K562 (cell line): Measurements from ENCODE around the gene DNAAF3. TPM values are rescaled to one million over a fixed set of nuclear protein-coding genes. Genes with fewer than 3 reads are reported as not detected.

Experiments used
- CSDE1 ChIP-seq, 2 experiments: fragments of 450-650 bp; IDR thresholded peaks; 2 replicates each; pipeline ENCODE4 v1.6.1; 2016; ENCODE audit warnings: mild to moderate bottlenecking in 1 of 2
- DNMT1 ChIP-seq: fragments of 450-650 bp; IDR thresholded peaks from 2 replicates; pipeline ENCODE4 v1.6.1; 2016; ENCODE audit warnings: antibody characterized with exemption, mild to moderate bottlenecking
- GATAD2B ChIP-seq: fragments of 450-650 bp; IDR thresholded peaks from 2 replicates; pipeline ENCODE4 v1.6.1; 2017; ENCODE audit warnings: mild to moderate bottlenecking, borderline replicate concordance
- MCM7 ChIP-seq, 2 experiments: fragments of 450-650 bp; IDR thresholded peaks; 2 replicates each; pipeline ENCODE4 v1.6.1; 2016 to 2018
- NR3C1 ChIP-seq: sonication (generic); formaldehyde crosslinking; IDR thresholded peaks from 2 replicates; pipeline ENCODE4 v1.8.1; 2022; ENCODE audit warnings: missing genetic modification reagents
- POLR2B ChIP-seq: fragments of 450-650 bp; IDR thresholded peaks from 2 replicates; pipeline ENCODE4 v1.6.1; 2018; ENCODE audit warnings: low read depth; ENCODE audit not compliant: partially characterized antibody
- POLR3G ChIP-seq: IDR thresholded peaks from 2 replicates; pipeline ENCODE4 v1.6.1; 2011; ENCODE audit not compliant: insufficient read length, insufficient replicate concordance; ENCODE audit errors: extremely low read depth
- RBM17 ChIP-seq: fragments of 200-400 bp; formaldehyde crosslinking; IDR thresholded peaks from 2 replicates; pipeline ENCODE4 v1.6.1; 2017; ENCODE audit warnings: low read depth, mild to moderate bottlenecking, low read length, borderline replicate concordance
- TCFL5 ChIP-seq: fragments of 250-450 bp; sonication (Bioruptor Pico); conservative IDR thresholded peaks from 2 replicates; pipeline ENCODE4 v1.6.1; 2021; ENCODE audit warnings: mild to moderate bottlenecking, moderate library complexity, matching md5 sums
- ZNF12 ChIP-seq: sonication (generic); formaldehyde crosslinking; IDR thresholded peaks from 2 replicates; pipeline ENCODE4 v1.4.0; 2020; ENCODE audit warnings: mild to moderate bottlenecking, missing genetic modification reagents
- polyA plus RNA-seq, 8 experiments: library from polyadenylated mRNA; depleted of rRNA in 4 of 8; stranded (reverse) in 5 of 8; unstranded in 3 of 8; fragments of >200 nt; fragmentation: Nextera tagmentation in 2 of 8; fragmentation: Illumina TruSeq in 1 of 8; extraction: Ambion mirVana in 2 of 8; extraction: Trizol in 1 of 8; gene quantifications; 2 replicates each; pipeline versions ENCODE4 v1.2.1 to v1.2.3, GENCODE V29; 2011 to 2014; ENCODE audit warnings: inconsistent platforms in 1 of 8, missing spikeins in 1 of 8
- total RNA-seq, 7 experiments: library from RNA; depleted of rRNA in 6 of 7; stranded (reverse); fragments of >200 nt in 6 of 7; fragmentation: Illumina TruSeq in 2 of 7; extraction: Trizol in 2 of 7; gene quantifications; 2 replicates each; pipeline versions ENCODE4 v1.2.1 to v1.2.3, GENCODE V29; 2011 to 2021; ENCODE audit warnings: low replicate concordance in 1 of 7
- TF ChIP-seq, protein P1 (sequence below): fragments of 200-800 bp; sonication (Bioruptor generic); IDR thresholded peaks from 2 replicates; pipeline ENCODE4 v1.6.1; 2016; ENCODE audit warnings: missing genetic modification characterization, missing compliant biosample characterization
- TF ChIP-seq, protein P2 (sequence below): fragments of 450-650 bp; IDR thresholded peaks from one replicate; pipeline ENCODE4 v1.6.1; 2018; ENCODE audit warnings: mild to moderate bottlenecking, moderate library complexity; ENCODE audit not compliant: partially characterized antibody
- TF ChIP-seq, protein P3 (sequence below), 2 experiments: IDR thresholded peaks; 2 replicates each; pipeline ENCODE4 v1.6.1; 2011; ENCODE audit warnings: borderline replicate concordance in 1 of 2, control low read depth in 1 of 2, low read depth in 1 of 2, low read length in 1 of 2, mild to moderate bottlenecking in 1 of 2, mixed read lengths in 1 of 2, moderate library complexity in 1 of 2; ENCODE audit not compliant: insufficient read depth in 1 of 2, insufficient read length in 1 of 2, poor library complexity in 1 of 2, severe bottlenecking in 1 of 2; ENCODE audit errors: extremely low read depth in 1 of 2

DNAAF3 gene
- total and polyA plus RNA-seq, 9 of the 15 experiments (the other 6 are each of a cell fraction or from before 2014, with no cell fraction given): 21.6 to 61.5 (median 43.0) TPM

DNA sequence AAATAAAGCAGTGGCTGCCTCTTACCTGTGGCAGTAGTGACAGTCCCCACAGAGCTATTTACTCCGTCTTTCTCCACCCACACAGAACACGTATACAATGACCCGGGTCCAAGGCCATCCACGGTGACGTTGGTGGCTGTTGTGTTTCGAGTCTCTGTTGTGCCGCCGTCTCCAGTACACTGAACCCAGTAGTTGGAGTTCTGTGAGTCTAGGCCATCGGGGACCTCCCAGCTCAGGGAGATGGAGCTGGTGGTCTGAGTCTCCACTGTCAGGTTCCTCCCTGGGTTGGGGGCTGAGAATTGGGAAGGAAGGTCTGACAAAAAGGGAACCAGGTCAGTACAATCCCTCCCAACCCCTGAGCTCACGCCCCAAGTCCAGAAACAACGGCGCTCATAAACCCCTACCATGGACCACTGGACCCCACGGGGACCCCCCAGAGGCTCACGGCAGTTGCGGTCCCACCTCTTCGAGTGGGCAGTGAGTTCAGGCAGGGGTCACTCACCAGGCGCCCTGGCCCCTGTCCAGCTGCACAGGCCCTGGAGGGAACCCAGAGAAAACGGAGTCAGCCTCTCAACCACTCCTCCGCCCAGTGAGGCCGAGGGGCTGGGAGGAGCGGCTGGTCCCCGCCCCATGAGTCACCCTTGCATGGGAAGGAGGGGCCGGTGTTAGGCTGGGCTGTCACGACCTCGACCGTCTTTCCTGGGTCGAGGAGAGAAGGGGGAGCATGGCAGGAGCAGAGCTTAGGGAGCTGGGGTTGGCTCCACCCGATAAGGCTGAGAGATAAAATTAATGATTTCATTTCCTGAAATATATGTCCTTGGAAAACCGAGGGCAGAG is 40.5 kb upstream of the DNAAF3 start (continued):
- no peak for TF ChIP-seq TCFL5
- no peak; the same call in 1 of the 2 replicates for TF ChIP-seq GATAD2B
- peak; percentile 87 for TF ChIP-seq POLR2B
- peak; percentile 85; the same call in 1 of the 2 replicates for TF ChIP-seq ZNF12 (CRISPR knock-in tag)
- TF ChIP-seq POLR3G: no peak
- TF ChIP-seq, protein P1, sequence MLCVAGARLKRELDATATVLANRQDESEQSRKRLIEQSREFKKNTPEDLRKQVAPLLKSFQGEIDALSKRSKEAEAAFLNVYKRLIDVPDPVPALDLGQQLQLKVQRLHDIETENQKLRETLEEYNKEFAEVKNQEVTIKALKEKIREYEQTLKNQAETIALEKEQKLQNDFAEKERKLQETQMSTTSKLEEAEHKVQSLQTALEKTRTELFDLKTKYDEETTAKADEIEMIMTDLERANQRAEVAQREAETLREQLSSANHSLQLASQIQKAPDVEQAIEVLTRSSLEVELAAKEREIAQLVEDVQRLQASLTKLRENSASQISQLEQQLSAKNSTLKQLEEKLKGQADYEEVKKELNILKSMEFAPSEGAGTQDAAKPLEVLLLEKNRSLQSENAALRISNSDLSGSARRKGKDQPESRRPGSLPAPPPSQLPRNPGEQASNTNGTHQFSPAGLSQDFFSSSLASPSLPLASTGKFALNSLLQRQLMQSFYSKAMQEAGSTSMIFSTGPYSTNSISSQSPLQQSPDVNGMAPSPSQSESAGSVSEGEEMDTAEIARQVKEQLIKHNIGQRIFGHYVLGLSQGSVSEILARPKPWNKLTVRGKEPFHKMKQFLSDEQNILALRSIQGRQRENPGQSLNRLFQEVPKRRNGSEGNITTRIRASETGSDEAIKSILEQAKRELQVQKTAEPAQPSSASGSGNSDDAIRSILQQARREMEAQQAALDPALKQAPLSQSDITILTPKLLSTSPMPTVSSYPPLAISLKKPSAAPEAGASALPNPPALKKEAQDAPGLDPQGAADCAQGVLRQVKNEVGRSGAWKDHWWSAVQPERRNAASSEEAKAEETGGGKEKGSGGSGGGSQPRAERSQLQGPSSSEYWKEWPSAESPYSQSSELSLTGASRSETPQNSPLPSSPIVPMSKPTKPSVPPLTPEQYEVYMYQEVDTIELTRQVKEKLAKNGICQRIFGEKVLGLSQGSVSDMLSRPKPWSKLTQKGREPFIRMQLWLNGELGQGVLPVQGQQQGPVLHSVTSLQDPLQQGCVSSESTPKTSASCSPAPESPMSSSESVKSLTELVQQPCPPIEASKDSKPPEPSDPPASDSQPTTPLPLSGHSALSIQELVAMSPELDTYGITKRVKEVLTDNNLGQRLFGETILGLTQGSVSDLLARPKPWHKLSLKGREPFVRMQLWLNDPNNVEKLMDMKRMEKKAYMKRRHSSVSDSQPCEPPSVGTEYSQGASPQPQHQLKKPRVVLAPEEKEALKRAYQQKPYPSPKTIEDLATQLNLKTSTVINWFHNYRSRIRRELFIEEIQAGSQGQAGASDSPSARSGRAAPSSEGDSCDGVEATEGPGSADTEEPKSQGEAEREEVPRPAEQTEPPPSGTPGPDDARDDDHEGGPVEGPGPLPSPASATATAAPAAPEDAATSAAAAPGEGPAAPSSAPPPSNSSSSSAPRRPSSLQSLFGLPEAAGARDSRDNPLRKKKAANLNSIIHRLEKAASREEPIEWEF (CRISPR knock-in tag): no peak
- no peak for TF ChIP-seq NR3C1 (CRISPR knock-in tag)
- no peak for TF ChIP-seq CSDE1 (IDR thresholded peaks at IDR 0.05)
- TF ChIP-seq, protein P2, sequence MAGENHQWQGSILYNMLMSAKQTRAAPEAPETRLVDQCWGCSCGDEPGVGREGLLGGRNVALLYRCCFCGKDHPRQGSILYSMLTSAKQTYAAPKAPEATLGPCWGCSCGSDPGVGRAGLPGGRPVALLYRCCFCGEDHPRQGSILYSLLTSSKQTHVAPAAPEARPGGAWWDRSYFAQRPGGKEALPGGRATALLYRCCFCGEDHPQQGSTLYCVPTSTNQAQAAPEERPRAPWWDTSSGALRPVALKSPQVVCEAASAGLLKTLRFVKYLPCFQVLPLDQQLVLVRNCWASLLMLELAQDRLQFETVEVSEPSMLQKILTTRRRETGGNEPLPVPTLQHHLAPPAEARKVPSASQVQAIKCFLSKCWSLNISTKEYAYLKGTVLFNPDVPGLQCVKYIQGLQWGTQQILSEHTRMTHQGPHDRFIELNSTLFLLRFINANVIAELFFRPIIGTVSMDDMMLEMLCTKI: no peak
- TF ChIP-seq MCM7 (IDR thresholded peaks at IDR 0.05): no peak
- no peak for TF ChIP-seq RBM17
- TF ChIP-seq DNMT1: no peak
- TF ChIP-seq, protein P3, sequence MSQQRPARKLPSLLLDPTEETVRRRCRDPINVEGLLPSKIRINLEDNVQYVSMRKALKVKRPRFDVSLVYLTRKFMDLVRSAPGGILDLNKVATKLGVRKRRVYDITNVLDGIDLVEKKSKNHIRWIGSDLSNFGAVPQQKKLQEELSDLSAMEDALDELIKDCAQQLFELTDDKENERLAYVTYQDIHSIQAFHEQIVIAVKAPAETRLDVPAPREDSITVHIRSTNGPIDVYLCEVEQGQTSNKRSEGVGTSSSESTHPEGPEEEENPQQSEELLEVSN (IDR thresholded peaks at IDR 0.05; ENCODE audit: borderline replicate concordance in 1 of 2, extremely low read depth in 1 of 2, insufficient read depth in 1 of 2, insufficient read length in 1 of 2, low read depth in 1 of 2, low read length in 1 of 2, poor library complexity in 1 of 2, severe bottlenecking in 1 of 2): peak in 1 of 2 experiments; percentile 25
